SK-N-SH (cell line): Measurements from ENCODE around the gene DGCR8. TPM values are rescaled to one million over a fixed set of nuclear protein-coding genes. Genes with fewer than 3 reads are reported as not detected.

Source experiments
- CTCF ChIA-PET: fragments of 300-600, 350-600 bp; formaldehyde crosslinking; extraction: SDS; loops from one replicate; lab custom pipeline; 2021; lab: Yijun Ruan, JAX
- POLR2A ChIA-PET: fragments of 350-600 bp; sonication (Branson Sonifier 250); formaldehyde crosslinking; extraction: SDS; loops from one replicate; lab custom pipeline; 2020; ENCODE audit warnings: antibody characterized with exemption, inconsistent platforms; lab: Yijun Ruan, JAX
- DNase-seq: peaks from one replicate; pipeline ENCODE4 v3.0.0; 2012
- H2AFZ ChIP-seq: fragments of 200-600 bp; sonication (generic); 2 replicates; pipeline ENCODE4 v1.8.1; 2016; ENCODE audit warnings: antibody characterized with exemption, mild to moderate bottlenecking, low read depth
- H3F3A ChIP-seq: fragments of 200-600 bp; sonication (generic); replicated peaks from 2 replicates; pipeline ENCODE3; 2016; ENCODE audit warnings: antibody characterized with exemption, mild to moderate bottlenecking; ENCODE audit not compliant: insufficient read depth
- H3K27ac ChIP-seq, 2 experiments: fragments of 200-500 bp in 1 of 2; fragments of 200-600 bp in 1 of 2; sonication (Bioruptor generic) in 1 of 2; sonication (generic), shearing (Covaris generic) in 1 of 2; 2 replicates each; pipeline versions ENCODE4 v1.5.1 to v1.6.1; 2014 to 2016; ENCODE audit warnings: low read depth in 2 of 2, inconsistent platforms in 1 of 2, low read length in 1 of 2, mild to moderate bottlenecking in 1 of 2, mixed read lengths in 1 of 2
- H3K27me3 ChIP-seq: fragments of 200-600 bp; sonication (generic), shearing (Covaris generic); 2 replicates; pipeline ENCODE4 v1.6.1; 2016; ENCODE audit warnings: mixed run types; ENCODE audit not compliant: insufficient read depth
- H3K36me3 ChIP-seq, 2 experiments: fragments of 200-500 bp in 1 of 2; fragments of 200-600 bp in 1 of 2; sonication (Bioruptor generic) in 1 of 2; sonication (generic) in 1 of 2; replicated peaks in 1 of 2; 2 replicates each; pipeline versions ENCODE3 to v1.5.1; 2014 to 2016; ENCODE audit warnings: low read length in 1 of 2, mild to moderate bottlenecking in 1 of 2; ENCODE audit not compliant: insufficient read depth in 2 of 2, control insufficient read depth in 1 of 2
- H3K4me1 ChIP-seq, 2 experiments: fragments of 200-500 bp in 1 of 2; fragments of 200-600 bp in 1 of 2; sonication (Bioruptor generic) in 1 of 2; sonication (generic), shearing (Covaris generic) in 1 of 2; 2 replicates each; pipeline versions ENCODE4 v1.5.1 to v1.6.1; 2014 to 2016; ENCODE audit warnings: low read depth in 1 of 2, low read length in 1 of 2, mixed run types in 1 of 2; ENCODE audit not compliant: insufficient read depth in 2 of 2, control insufficient read depth in 1 of 2
- H3K4me2 ChIP-seq: fragments of 200-600 bp; sonication (generic), shearing (Covaris generic); 2 replicates; pipeline ENCODE4 v1.6.1; 2017; ENCODE audit warnings: mixed run types
- H3K4me3 ChIP-seq, 2 experiments: fragments of 200-500 bp in 1 of 2; fragments of 200-600 bp in 1 of 2; sonication (Bioruptor generic) in 1 of 2; sonication (generic), shearing (Covaris generic) in 1 of 2; 2 replicates each; pipeline versions ENCODE4 v1.5.1 to v1.8.1; 2014 to 2016; ENCODE audit warnings: low read depth in 2 of 2, inconsistent platforms in 1 of 2, low read length in 1 of 2, mild to moderate bottlenecking in 1 of 2, mixed read lengths in 1 of 2, moderate library complexity in 1 of 2
- H3K79me2 ChIP-seq: fragments of 200-600 bp; sonication (generic); 2 replicates; pipeline ENCODE4 v1.8.1; 2017; ENCODE audit warnings: mild to moderate bottlenecking; ENCODE audit not compliant: insufficient read depth
- H3K9ac ChIP-seq: fragments of 200-600 bp; sonication (generic); 2 replicates; pipeline ENCODE4 v1.6.1; 2017; ENCODE audit warnings: mixed run types
- H3K9me2 ChIP-seq: fragments of 200-600 bp; sonication (generic); 2 replicates; pipeline ENCODE4 v1.6.1; 2017; ENCODE audit warnings: mixed run types
- H3K9me3 ChIP-seq: fragments of 200-600 bp; sonication (generic); 2 replicates; pipeline ENCODE4 v1.6.1; 2017; ENCODE audit warnings: mixed run types, mild to moderate bottlenecking, moderate library complexity
- H4K20me1 ChIP-seq: fragments of 200-600 bp; sonication (generic); 2 replicates; pipeline ENCODE4 v1.6.1; 2017; ENCODE audit warnings: mild to moderate bottlenecking, mixed run types; ENCODE audit not compliant: insufficient read depth
- CTCF ChIP-seq: fragments of 200-600 bp; sonication (generic); IDR thresholded peaks from 2 replicates; pipeline ENCODE4 v1.6.1; 2017; ENCODE audit warnings: antibody characterized with exemption, mild to moderate bottlenecking, moderate library complexity
- ELF1 ChIP-seq: IDR thresholded peaks from 2 replicates; pipeline ENCODE4 v1.4.0; 2012
- EZH2phosphoT487 ChIP-seq: fragments of 200-600 bp; sonication (generic); IDR thresholded peaks from 2 replicates; pipeline ENCODE4 v1.6.1; 2017; ENCODE audit warnings: low read depth, mixed run types, mild to moderate bottlenecking, antibody characterized with exemption, moderate library complexity, borderline replicate concordance
- FOSL2 ChIP-seq: IDR thresholded peaks from 2 replicates; pipeline ENCODE4 v1.4.0; 2012; ENCODE audit warnings: low read depth, mild to moderate bottlenecking, moderate library complexity, borderline replicate concordance
- FOXM1 ChIP-seq: IDR thresholded peaks from 2 replicates; pipeline ENCODE4 v1.4.0; 2012; ENCODE audit warnings: low read depth, mild to moderate bottlenecking
- GABPA ChIP-seq: IDR thresholded peaks from 2 replicates; pipeline ENCODE4 v1.4.0; 2012; ENCODE audit warnings: low read depth, mild to moderate bottlenecking
- PBX3 ChIP-seq: IDR thresholded peaks from 2 replicates; pipeline ENCODE4; 2012
- POLR2AphosphoS5 ChIP-seq: IDR thresholded peaks from 2 replicates; pipeline ENCODE4 v1.6.1; 2012; ENCODE audit warnings: low read depth, low read length
- REST ChIP-seq: IDR thresholded peaks from 2 replicates; pipeline ENCODE4 v1.6.1; 2012; ENCODE audit warnings: mild to moderate bottlenecking, low read depth, low read length, moderate library complexity
- SMC3 ChIP-seq: IDR thresholded peaks from 2 replicates; pipeline ENCODE4 v1.6.1; 2012; ENCODE audit warnings: low read depth, low read length, improper control_type of control experiment
- TCF12 ChIP-seq: IDR thresholded peaks from 2 replicates; pipeline ENCODE4 v1.4.0; 2012
- USF1 ChIP-seq: IDR thresholded peaks from 2 replicates; pipeline ENCODE4 v1.4.0; 2012; ENCODE audit warnings: low read depth, borderline replicate concordance
- ZBTB33 ChIP-seq: IDR thresholded peaks from 2 replicates; pipeline ENCODE4 v1.4.0; 2012; ENCODE audit warnings: low read depth, borderline replicate concordance
- WGBS: methylation state at CpG from one replicate; pipeline ENCODE4 v1.1.6; 2017; ENCODE audit warnings: low lambda C conversion rate; 5-methylcytosine and 5-hydroxymethylcytosine counted together
- polyA plus RNA-seq, 3 experiments: library from polyadenylated mRNA; depleted of rRNA; stranded (reverse); fragments of >200 nt; gene quantifications; 2 replicates each; pipeline ENCODE4 v1.2.3, GENCODE V29; 2012

The DGCR8 gene
- polyA plus RNA-seq, 1 of the 3 experiments (the other 2 are of a cell fraction) = 26.5 TPM

GRCh38 chr22:20127318-20127868 lies 47.4 kb downstream of the DGCR8 start:
- no peaks in the 10 kb centered on the region for H3K9me2 ChIP-seq
- no peak overlapping the region for H3K4me3 ChIP-seq
- no peak for DNase-seq
- H3K36me3 ChIP-seq = peaks cover 7 to 49% of the 10 kb centered on the region in 2 experiments
- CTCF ChIA-PET = no interaction called here
- 96% methylated on average over 11 of the region's 15 CpGs for WGBS
- H3K4me1 ChIP-seq = peaks cover 0 to 8% of the 10 kb centered on the region in 2 experiments; a peak in 1 of 4 replicates
- H4K20me1 ChIP-seq = peaks cover 4% of the 10 kb centered on the region; the same call in 1 of the 2 replicates
- H3K27ac ChIP-seq = no peak overlapping the region
- H3K79me2 ChIP-seq = peaks cover 22% of the 10 kb centered on the region
- no peaks in the 10 kb centered on the region for H3K9me3 ChIP-seq
- H3K4me2 ChIP-seq = no peak overlapping the region
- POLR2A ChIA-PET = interaction anchor here (1.5 kb wide), 1 partner anchor 14 kb away, joined by 5 read pairs; no protein-coding TSS in a partner anchor
- H3K27me3 ChIP-seq = no peaks in the 10 kb centered on the region
- peaks cover 18% of the 10 kb centered on the region for H3F3A ChIP-seq
- TF ChIP-seq TCF12 = no peak
- no peak for TF ChIP-seq REST
- TF ChIP-seq FOSL2 = no peak
- no peak for TF ChIP-seq EZH2phosphoT487
- no peak for TF ChIP-seq POLR2AphosphoS5
- no peak for TF ChIP-seq ELF1
- H3K9ac ChIP-seq = no peak overlapping the region
- no peak overlapping the region for H2AFZ ChIP-seq

- no peak for DNase-seq
- Histone ChIP-seq H4K20me1 (peaks cover 10% of the 10 kb centered on the region), H3K4me3 (no peak overlapping the region), H3K27me3 (no peaks in the 10 kb centered on the region), H3F3A (peaks cover 18% of the 10 kb centered on the region), H3K27ac (no peak overlapping the region), H2AFZ (no peak overlapping the region), H3K36me3 (peaks cover 7 to 49% of the 10 kb centered on the region in 2 experiments), H3K9me2 (no peaks in the 10 kb centered on the region), H3K9me3 (no peaks in the 10 kb centered on the region), H3K4me2 (no peak overlapping the region), H3K9ac (no peak overlapping the region), H3K4me1 (peaks cover 0 to 14% of the 10 kb centered on the region in 2 experiments; a peak in 1 of 4 replicates), H3K79me2 (peaks cover 27% of the 10 kb centered on the region)
- no peak for TF ChIP-seq FOXM1
- TF ChIP-seq SMC3 = no peak
- TF ChIP-seq GABPA = no peak
- no peak for TF ChIP-seq ZBTB33
- TF ChIP-seq USF1 = no peak
- TF ChIP-seq PBX3 = no peak
- no peak for TF ChIP-seq CTCF
- TF ChIP-seq FOSL2 = no peak
- POLR2A ChIA-PET = interaction anchor here (1.5 to 1.7 kb wide), 2 partner anchors 11 to 15 kb away, joined by 5 to 7 read pairs; partner anchors contain the start of genes RANBP1 and TRMT2A
- 94% methylated on average over 17 of the region's 17 CpGs for WGBS
- CTCF ChIA-PET = interaction anchor here (0.6 to 1.5 kb wide), 2 partner anchors 111 to 953 kb away, joined by 3 read pairs; no protein-coding TSS in a partner anchor
Observed at GRCh38 chr22:20127869-20128618, 48.0 kb downstream of the DGCR8 start.
